T-helper 22 cell (primary cell): Measurements from ENCODE around the gene HGS.
A peak's percentile ranks its signal among the peaks of the same experiment; 100 is the strongest.

Experiments
- DNase-seq: peaks from one replicate; pipeline ENCODE4 v3.0.0-alpha.2; 2020; ENCODE audit warnings: low read depth

HGS gene, protein sequence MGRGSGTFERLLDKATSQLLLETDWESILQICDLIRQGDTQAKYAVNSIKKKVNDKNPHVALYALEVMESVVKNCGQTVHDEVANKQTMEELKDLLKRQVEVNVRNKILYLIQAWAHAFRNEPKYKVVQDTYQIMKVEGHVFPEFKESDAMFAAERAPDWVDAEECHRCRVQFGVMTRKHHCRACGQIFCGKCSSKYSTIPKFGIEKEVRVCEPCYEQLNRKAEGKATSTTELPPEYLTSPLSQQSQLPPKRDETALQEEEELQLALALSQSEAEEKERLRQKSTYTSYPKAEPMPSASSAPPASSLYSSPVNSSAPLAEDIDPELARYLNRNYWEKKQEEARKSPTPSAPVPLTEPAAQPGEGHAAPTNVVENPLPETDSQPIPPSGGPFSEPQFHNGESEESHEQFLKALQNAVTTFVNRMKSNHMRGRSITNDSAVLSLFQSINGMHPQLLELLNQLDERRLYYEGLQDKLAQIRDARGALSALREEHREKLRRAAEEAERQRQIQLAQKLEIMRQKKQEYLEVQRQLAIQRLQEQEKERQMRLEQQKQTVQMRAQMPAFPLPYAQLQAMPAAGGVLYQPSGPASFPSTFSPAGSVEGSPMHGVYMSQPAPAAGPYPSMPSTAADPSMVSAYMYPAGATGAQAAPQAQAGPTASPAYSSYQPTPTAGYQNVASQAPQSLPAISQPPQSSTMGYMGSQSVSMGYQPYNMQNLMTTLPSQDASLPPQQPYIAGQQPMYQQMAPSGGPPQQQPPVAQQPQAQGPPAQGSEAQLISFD

DNA sequence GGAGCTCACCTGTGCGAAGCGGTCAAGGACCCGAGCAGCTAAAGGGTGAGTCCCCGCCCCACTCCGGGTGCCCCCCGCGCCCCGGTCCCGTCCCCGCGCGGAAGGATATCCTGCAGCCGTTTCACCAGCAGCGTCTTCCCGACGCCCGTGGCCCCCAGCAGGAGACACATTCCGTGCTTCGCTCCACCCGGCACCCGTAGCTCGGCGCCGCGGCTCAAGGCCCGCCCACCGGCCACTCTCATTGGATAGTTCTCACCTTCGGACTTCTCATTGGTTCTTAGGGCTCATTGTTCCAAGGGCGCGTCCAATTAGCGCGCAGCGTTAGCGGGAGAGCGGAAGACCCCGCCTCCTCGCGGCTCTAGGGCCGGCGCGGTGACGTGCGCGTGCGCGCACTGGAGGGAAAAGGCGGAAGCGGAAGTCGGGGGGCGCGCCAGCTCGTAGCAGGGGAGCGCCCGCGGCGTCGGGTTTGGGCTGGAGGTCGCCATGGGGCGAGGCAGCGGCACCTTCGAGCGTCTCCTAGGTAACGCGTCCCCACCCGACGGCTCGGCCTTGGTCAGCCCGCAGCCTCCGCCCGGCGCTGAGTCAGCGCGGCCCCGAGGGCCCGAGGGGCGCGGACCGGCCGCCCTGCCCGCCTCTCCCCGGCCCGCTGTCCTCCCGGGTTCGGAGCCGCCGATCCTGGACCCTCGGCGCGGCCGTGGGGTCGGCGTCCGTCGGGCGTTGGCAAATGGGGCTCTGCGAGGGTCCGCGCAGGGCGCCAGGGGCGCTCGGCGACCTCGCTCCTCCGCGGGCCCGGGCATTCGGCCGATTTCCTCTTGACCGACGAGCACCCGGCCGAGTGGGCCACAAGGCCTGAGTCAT lies at the start of gene HGS, which contains the start of gene ARL16:
Gene HGS (plus strand): TSS at position 428 of the 858 bp plus-strand sequence. CDS start 56 bp downstream, at position 484.
Gene ARL16 (minus strand): TSS at position 214 of the 858 bp plus-strand sequence. CDS start 44 bp downstream, at position 170.
- peak; percentile 94 for DNase-seq

DNA sequence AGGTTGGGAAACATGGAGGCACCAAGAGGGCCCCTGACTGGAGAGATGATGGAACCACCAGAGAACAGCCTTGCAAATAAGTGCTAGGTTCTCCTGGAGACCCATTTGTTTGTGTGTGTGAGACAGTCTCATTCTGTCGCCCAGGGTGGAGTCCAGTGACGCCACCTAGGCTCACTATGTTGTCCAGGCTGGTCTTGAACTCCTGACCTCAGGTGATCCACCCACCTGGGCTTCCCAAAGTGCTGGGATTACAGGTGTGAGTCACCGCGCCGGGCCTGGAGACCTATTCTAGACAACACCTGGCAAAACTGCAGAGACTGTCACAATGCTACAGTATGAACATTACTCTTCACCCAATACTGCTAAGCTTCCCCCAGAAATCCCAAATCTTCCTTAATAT lies 48.4 kb upstream of the HGS start:
- DNase-seq: no peak

DNA sequence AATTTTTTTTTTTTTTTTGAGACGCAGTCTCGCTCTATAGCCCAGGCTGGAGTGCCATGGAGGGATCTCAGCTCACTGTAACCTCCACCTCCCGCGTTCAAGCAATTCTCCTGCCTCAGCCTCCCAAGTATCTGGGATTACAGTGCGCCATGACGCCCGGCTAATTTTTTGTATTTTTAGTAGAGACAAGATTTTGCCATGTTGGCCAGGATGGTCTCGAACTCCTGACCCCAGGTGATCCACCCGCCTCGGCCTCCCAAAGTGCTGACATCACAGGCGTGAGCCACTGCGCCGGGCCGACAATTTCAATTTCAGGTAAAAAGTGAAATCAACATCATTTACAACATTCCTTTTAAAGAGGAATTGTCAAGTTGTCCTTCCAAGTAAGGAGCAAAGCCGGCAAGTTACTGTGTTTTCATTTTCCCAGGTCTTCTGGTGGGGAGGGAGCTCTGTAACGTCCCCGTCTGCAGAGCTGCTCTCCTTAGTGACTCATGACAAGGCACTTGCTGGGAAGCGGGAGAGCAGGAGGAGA lies 47.8 kb upstream of the HGS start:
- no peak for DNase-seq

DNA sequence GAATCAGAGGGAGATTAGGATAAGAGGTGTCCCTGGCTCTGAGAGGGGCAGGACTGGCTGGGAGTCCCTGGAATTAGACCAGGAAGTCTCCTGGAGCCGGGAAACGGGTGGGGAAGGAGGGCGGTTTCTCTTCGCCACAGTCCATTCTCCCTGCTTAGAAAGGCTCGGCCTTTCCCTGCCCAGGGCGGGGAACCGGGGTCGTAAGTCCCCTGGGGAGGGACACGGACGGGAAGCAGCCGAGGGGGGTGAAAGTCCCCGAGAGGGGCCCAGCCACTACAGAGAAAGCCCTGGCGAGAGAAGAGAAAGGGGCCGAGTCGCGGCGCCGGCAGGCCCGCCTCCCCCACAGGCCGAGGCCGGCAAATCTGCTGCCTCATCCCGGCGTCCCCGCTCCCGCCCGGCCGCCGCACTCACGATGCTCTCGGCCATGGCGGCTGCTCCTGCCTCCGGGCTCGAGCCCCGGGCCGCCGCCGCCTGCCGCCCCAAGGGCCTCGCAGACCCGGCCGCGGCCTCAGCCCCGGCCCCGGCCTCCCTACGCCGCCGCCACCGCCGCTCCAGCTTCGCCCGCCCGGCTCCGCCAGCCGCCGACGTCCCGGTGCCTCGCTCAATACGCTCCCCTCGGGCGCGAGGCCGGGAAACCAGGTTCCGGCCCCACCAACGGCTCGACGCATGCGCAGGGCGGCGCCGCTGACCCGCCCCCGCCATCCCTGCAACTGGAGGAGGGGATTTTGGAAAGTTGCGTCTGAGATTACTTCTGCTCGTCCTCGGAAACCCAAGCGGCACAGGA lies 47.1 kb upstream of the HGS start, which contains the start of the genes NPLOC4 and TSPAN10:
Gene NPLOC4 (minus strand): TSS at position 608 of the 784 bp plus-strand sequence. CDS start 182 bp downstream, at position 426.
Gene TSPAN10 (plus strand): TSS at position 692 of the 784 bp plus-strand sequence. CDS start 5,217 bp downstream, outside the sequence.
- DNase-seq: peak; percentile 57

DNA sequence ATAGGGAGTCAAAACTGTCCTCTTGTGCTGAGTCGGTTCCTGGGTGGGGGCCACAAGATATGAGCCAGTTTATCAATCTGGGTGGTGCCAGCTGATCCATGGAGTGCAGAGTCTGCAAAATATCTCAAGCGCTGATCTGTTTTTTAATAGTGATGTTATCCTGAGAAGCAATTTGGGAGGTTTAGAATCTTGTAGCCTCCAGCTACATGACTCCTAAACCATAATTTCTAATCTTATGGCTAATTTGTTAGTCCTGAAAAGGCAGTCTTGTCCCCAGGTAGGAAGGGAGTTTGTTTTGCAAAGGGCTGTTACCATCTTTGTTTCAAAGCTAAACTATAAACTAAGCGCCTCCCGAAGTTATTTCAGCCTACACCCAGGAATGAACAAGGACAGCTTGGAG lies 45.1 kb upstream of the HGS start:
- DNase-seq: no peak

DNA sequence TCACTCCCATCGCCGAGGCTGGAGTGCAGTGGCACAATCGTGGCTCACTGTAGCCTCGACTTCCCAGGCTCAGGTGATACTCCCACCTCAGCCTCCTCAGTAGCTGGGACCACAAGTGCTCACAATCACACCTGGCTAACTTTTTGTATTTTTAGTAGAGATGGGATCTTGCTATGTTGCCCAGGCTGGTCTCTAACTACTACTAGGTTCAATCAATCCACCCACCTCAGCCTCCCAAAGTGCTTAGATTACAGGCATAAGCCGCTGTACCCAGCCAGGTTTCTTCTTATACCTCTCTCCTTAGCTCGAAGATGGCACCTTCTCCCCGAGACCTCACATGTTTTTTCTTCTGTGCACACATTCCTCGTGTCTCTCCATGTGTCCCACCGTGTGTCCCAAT lies 43.8 kb upstream of the HGS start:
- DNase-seq: no peak

DNA sequence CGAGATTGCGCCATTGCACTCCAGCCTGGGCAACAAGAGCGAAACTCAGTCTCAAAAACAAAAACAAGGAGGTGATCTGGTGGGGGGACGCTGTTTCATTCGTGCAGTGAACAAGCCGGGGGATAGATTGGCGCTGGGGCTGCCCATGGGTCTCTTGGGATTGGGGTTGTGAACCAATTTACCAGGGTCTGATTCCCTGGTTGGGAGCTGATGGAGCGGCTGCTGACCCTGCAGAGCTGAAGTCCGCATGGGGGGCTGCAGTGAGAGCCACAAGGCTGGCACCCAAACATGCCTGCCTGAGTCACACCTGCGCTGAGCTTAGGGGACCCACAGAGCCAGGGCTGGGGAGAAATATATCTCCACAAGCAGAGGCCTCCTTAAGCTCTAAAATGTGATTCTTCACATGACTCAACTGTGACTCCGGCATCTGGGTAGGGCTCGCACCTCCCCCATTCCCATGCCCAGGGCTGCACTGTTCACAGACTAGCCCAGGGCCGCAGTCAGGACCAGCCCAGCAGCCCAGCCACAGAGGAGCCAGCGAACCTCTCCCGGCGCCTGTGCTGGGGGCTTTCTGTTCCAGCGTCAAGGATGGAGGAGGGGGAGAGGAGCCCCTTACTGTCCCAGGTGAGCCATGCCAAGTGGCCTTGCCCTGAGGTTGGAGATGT lies 41.9 kb upstream of the HGS start:
- DNase-seq: no peak

DNA sequence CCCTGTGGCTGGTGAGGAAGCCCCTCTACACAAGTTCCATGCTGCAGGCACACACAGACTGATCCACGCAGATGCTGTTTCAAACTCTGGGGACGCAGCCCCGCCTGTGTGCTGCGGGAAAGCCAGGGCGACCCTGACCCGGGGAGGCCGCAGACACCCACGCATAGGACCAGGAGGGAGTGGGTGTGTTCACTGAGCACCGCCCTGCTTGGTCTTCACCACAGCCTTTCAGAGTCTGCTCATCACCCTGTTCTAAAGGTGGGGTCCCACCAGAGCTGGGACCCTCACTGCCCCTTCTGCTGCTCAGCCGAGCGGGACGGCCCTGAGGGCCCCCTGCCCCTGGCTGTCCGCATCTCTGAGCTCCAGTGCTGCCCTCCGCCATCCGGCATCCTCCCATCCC lies 39.3 kb upstream of the HGS start:
- no peak for DNase-seq

DNA sequence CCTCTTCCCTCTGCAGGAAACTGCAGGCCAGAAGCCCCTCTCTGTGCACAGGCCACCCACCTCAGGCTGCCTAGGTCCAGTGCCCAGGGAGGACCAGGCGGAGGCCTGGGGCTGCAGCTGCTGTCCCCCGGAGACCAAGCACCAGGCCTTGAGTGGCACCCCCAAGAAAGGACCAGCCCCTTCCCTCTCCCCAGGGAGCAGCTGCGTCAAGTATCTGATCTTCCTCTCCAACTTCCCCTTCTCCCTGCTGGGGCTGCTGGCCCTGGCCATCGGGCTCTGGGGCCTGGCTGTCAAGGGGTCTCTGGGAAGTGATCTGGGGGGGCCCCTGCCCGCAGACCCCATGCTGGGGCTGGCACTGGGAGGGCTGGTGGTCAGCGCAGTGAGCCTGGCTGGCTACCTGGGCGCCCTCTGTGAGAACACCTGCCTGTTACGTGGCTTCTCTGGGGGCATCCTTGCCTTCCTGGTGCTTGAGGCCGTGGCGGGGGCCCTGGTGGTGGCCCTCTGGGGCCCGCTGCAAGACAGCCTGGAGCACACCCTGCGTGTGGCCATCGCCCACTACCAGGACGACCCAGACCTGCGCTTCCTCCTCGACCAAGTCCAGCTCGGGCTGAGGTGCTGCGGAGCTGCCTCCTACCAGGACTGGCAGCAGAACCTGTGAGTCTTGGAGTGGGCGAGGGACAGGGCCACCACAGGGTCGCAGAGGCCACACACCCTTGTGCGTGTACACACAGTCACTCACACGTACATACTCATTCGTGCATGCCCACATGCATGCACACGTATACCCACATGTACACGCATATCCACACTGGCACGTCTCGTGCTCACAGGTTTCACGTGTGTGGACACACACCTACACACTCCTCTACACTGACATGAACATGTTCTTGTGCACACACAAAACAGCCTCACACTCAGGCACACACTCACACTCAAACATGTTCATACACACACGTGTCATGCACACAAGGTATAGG lies 38.5 kb upstream of the HGS start:
- no peak for DNase-seq

DNA sequence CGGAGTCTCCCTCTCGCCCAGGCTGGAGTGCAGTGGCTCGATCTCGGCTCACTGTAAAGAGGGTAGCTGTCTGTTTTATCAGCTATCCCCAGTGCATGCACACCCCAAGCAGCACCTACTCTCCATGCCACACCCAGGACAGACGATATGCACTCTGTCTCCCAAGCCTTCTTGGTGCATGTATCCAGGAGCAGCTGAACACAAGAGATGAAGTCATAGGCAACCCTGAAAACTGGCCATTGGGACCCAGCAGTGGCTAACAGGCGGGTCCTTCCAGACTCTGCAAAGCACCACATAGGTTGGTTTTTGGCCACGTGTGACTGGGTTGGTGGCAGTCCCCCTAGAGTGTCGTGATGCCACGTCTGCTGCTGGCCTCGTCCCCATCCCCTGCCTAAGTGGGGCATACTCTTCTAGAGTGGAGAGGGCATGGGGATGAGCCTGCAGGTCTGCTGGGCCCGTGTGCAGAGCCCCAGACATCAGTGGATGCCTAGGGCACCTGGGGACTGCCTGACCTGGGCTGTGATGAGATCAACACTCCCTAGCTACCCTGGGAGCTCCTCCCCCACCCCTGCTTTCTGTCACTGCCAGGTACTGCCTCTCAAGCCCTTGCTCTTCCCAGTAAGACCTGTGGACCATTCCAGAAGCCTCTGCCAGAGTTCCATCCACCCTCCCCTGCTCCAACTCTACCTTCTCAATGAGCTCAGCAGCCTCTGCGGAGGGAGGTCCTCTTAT lies 36.8 kb upstream of the HGS start:
- DNase-seq: no peak

DNA sequence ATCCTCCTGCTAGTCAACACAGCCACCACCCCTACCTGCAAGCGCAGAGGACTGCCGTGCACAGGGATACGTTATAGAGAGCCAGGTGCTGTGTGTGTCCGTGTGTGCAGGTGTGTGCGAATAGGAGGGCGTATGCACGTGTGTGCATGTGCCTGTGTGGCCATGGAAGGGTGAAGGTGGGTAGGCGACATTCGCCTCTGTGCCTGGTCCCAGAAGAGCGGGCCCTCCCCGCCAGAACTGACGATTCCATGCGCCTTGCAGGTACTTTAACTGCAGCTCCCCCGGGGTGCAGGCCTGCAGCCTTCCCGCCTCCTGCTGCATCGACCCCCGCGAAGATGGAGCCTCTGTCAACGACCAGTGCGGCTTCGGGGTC lies 36.2 kb upstream of the HGS start:
- DNase-seq: no peak

DNA sequence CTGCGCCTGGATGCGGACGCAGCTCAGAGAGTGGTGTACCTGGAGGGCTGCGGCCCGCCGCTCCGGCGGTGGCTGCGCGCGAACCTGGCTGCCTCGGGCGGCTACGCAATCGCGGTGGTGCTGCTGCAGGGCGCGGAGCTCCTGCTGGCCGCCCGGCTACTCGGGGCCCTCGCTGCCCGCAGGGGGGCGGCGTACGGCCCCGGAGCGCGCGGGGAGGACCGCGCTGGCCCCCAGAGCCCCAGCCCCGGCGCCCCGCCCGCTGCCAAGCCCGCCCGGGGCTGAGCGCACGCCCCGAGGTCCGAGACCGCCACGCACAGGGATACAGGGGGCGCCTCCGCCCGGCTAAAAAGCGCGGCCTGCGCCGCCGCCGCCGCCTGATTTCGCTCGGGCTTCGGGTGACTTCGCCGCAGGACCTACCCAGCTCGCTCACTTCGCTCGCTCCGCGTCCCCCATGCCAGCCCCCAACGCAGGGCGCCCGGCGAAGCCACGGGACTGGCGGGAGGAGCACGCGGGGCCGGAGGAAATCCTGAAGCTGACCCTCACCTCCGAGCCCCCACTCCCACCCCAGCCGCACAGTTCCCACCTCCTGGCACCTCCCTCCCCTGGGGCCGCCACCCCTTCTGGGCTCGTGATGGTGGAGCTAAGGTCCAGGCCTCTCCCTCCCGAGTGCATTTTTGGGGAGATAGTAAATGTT lies 35.7 kb upstream of the HGS start:
- DNase-seq: no peak

DNA sequence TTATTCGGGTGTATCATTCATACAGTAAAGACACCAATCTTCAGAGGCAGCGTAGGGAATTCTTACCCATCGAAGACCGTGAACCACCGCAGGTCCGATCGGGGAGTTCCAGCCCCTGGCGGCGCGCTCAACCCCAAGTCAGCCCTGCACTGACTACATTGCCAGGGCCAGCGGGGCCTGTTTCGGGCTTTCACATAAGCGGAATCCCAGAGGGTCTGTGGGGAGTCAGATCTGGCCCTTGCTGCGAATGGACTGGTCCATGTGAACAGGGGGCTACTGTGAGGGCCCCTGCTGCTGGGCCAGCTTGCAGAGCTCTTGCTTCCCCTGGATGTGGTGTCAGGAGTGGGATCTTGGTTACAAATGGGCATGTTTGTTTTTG lies 35.1 kb upstream of the HGS start:
- DNase-seq: no peak

DNA sequence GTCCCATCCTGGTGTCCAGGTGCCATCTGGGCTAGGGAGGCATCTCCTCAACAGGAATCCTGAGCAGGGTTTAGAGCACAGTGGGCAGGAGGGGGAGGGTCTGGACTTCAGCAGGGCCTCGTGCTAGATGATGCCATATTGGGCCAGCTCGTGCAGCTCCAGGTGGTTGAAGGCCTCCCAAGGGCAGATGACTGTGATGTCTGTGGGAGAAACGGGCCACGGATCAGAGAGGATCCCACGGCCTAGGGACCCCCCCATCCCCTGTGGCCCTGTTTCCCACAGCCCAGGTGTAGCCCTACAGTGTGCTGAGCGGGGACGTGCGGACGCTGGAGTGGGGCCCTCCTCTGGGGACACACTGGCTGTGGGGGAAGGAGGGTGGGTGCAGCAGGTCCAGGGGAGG lies 32.9 kb upstream of the HGS start:
- no peak for DNase-seq

DNA sequence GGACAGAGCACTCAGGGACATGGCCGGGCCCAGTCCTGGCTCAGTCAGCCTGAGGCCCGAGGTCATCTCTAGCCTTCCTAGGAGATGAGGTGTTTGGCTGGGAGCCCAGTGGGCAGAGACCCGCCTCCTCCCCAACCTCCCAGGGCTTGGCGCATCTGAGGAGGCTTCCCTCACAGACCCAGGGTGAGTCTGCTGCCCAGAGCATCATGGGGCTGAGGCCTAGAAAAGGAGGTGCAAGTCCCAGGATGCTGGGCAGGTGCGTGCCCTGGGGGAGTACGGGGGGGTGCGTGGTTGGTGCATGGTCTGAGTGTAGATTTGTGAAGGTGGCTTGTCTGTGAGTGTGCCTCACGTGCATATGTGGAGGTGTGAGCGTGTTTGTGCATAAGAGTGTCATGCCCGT lies 32.1 kb upstream of the HGS start:
- DNase-seq: no peak

DNA sequence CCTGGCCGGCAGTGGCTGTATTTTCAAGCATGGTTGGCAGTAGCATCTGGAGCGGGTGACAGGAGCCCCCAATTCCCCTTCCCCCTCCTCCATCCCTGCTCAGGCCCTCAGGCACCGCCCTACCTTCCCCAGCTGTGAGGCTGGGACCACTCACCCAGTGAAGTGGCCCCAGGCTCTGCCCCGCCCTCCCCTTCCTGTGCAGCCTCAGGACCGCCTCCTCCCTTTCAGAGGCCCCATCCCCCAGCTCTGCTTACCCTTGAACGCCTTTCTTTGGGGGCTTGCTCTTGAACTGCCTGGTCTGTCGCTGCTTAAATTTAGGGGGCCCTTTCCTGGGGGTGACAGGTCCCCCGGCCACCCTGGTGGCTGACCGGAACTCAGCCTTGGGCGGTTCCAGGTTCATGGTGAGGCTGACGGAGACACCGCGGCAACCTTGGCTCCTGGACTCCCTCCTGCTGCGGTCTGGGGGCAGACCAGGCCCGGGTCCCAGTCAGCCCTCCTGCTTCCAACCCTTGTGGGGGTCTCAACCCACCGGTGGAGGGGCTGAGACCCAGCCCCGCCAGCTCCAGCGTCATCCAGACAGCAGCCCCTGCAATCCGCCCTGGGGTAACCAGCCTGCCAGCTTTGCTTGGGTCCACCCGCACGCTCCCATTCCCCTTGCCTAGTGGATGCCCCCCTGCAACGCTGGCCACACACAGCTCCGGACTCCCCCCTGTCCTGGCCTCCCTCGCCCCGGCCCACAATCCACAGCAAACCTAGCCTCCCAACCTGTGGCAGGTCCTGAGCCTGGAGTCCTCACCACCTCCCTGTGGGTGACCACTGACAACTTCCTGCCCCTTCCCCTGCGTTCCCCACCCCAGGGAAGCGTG lies 30.7 kb upstream of the HGS start:
- no peak for DNase-seq
